Measurements from ENCODE around the gene ZNF354C. TPM values are rescaled to one million over a fixed set of nuclear protein-coding genes. Genes with fewer than 3 reads are reported as not detected.
A peak's percentile ranks its signal among the peaks of the same experiment; 100 is the strongest.

Gene ZNF354C
- total RNA-seq, 1 donor from 2014 or later: 8.1 TPM

DNA sequence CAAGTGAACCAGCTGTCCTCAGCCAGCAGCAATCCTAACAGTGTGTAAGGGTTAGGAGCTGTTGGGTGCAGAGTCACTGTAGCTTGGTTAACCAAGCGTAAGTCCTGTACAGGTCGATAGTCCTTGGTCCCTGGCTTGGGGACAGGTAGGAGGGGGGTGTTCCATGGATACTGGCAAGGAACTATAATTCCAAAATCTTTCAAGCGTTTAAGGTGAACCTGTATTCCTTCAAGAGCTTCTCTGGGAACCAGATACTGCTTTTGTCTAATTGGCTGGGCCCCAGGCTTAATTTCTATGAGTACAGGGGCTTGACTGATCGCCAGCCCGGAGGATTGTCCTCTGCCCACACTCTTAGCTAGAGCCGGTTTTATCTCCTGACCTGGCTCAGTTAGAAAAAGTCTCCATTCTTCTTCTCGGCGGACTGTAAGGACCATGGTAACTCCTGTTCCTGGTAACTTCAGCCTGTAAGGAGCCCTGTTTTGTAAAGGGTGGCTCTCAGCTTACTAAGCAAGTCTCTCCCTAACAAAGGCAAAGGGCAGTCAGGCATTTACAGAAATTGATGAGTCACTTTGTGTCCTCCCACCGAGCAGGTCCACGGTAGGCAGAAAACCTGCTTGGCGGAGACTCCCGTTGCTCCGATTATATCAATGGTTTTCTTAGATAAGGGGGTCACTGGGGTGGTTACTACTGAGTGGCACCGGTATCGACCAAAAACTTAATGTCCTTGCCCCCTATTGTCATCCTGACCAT, 6.0 kb upstream of the ZNF354C start:
- Mint-ChIP-seq H3K9me3 (ENCODE audit: low read depth) (peaks cover 42% of the 10 kb centered on the region), H3K27ac (no peak overlapping the region), H3K4me1 (ENCODE audit: low read depth) (no peaks in the 10 kb centered on the region), H3K36me3 (ENCODE audit: insufficient read depth) (no peaks in the 10 kb centered on the region), H3K27me3 (peaks cover 5% of the 10 kb centered on the region), H3K4me3 (ENCODE audit: low read depth) (no peak overlapping the region)
- TF ChIP-seq, protein P1, sequence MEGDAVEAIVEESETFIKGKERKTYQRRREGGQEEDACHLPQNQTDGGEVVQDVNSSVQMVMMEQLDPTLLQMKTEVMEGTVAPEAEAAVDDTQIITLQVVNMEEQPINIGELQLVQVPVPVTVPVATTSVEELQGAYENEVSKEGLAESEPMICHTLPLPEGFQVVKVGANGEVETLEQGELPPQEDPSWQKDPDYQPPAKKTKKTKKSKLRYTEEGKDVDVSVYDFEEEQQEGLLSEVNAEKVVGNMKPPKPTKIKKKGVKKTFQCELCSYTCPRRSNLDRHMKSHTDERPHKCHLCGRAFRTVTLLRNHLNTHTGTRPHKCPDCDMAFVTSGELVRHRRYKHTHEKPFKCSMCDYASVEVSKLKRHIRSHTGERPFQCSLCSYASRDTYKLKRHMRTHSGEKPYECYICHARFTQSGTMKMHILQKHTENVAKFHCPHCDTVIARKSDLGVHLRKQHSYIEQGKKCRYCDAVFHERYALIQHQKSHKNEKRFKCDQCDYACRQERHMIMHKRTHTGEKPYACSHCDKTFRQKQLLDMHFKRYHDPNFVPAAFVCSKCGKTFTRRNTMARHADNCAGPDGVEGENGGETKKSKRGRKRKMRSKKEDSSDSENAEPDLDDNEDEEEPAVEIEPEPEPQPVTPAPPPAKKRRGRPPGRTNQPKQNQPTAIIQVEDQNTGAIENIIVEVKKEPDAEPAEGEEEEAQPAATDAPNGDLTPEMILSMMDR (IDR thresholded peaks at IDR 0.05; ENCODE audit: unreplicated experiment): no peak
- DNase-seq (ENCODE audit: low spot score, unreplicated experiment): no peak

DNA sequence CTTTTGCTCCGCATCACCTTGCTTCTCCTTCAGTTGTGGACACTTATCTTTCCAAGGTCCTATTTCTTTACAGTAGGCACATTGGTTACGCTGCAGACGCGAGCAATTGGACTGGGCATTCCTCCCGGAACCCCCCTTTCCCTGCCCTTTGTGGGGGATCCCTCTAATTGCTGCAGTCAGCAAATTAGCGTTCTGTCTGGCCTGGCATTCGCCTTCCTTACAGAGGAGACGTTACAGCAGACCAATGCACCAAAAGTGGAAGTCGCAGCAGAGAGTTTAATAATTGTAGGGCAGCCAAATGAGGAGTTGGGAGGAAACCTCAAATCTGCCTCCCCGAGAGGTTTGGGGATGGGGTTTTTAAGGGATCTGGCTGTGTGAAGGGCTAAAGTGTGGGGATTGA, 5.3 kb upstream of the ZNF354C start:
- no peaks in the 10 kb centered on the region for H3K4me1 Mint-ChIP-seq (ENCODE audit: low read depth)
- peaks cover 3% of the 10 kb centered on the region for H3K36me3 Mint-ChIP-seq (ENCODE audit: insufficient read depth)
- no peak for DNase-seq (ENCODE audit: low spot score, unreplicated experiment)
- peaks cover 5% of the 10 kb centered on the region for H3K27me3 Mint-ChIP-seq
- H3K9me3 Mint-ChIP-seq (ENCODE audit: low read depth): peaks cover 42% of the 10 kb centered on the region
- no peak overlapping the region for H3K4me3 Mint-ChIP-seq (ENCODE audit: low read depth)
- TF ChIP-seq, protein P1 (IDR thresholded peaks at IDR 0.05; ENCODE audit: unreplicated experiment): no peak
- H3K27ac Mint-ChIP-seq: no peak overlapping the region

DNA sequence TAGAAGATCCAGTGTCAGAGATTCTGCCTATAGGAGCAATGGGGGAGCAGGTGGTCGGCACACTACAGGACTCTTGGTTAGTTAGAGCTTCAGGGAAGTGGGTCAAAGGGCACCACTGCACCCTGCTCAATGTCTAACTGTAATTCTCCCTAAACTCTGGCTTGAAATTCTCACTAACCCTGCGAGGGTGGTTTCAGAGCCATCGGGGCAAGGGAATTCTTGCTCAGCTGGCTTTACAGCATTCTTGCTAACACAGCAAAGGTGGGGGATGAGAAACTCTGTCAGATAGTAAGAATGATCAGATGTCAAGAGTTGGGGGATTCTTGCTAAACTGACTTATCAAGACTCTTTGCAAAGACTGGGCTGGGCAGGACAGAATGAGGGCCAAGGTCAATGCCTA, 4.7 kb upstream of the ZNF354C start:
- H3K27ac Mint-ChIP-seq: no peak overlapping the region
- H3K27me3 Mint-ChIP-seq: peaks cover 5% of the 10 kb centered on the region
- peaks cover 37% of the 10 kb centered on the region for H3K9me3 Mint-ChIP-seq (ENCODE audit: low read depth)
- no peak overlapping the region for H3K4me3 Mint-ChIP-seq (ENCODE audit: low read depth)
- TF ChIP-seq, protein P1 (IDR thresholded peaks at IDR 0.05; ENCODE audit: unreplicated experiment): no peak
- H3K4me1 Mint-ChIP-seq (ENCODE audit: low read depth): no peaks in the 10 kb centered on the region
- H3K36me3 Mint-ChIP-seq (ENCODE audit: insufficient read depth): peaks cover 3% of the 10 kb centered on the region
- no peak for DNase-seq (ENCODE audit: low spot score, unreplicated experiment)

DNA sequence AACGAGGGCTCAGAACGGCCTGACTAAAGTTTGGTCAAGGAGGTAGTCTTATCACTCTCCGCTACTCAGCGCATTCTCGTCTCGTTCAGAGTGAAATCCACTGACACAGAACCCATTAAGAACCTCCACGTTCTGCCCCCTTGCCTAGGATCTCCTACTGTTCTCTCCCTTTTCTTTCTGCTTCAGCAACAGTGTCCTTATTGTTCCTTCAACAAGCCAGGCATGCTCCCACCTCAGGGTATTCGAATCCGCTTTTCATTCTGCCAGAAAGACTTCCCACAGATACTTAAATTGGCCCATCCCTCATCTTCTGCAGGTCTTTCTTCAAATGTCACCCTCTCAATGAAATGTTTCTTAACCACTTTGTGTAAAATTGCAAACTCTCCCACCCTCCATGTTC, 4.3 kb upstream of the ZNF354C start:
- H3K36me3 Mint-ChIP-seq (ENCODE audit: insufficient read depth): peaks cover 3% of the 10 kb centered on the region
- H3K4me1 Mint-ChIP-seq (ENCODE audit: low read depth): no peaks in the 10 kb centered on the region
- H3K27me3 Mint-ChIP-seq: peaks cover 5% of the 10 kb centered on the region
- peaks cover 35% of the 10 kb centered on the region for H3K9me3 Mint-ChIP-seq (ENCODE audit: low read depth)
- no peak overlapping the region for H3K4me3 Mint-ChIP-seq (ENCODE audit: low read depth)
- no peak for DNase-seq (ENCODE audit: low spot score, unreplicated experiment)
- TF ChIP-seq, protein P1 (IDR thresholded peaks at IDR 0.05; ENCODE audit: unreplicated experiment): no peak
- H3K27ac Mint-ChIP-seq: no peak overlapping the region

GRCh38 chr5:179061025-179061424, 852 bp downstream of the ZNF354C start:
- peaks cover 3% of the 10 kb centered on the region for H3K27me3 Mint-ChIP-seq
- peak overlapping the region; percentile 67 for H3K27ac Mint-ChIP-seq
- H3K4me1 Mint-ChIP-seq (ENCODE audit: low read depth): no peaks in the 10 kb centered on the region
- DNase-seq (ENCODE audit: low spot score, unreplicated experiment): no peak
- peak overlapping the region; percentile 77 for H3K4me3 Mint-ChIP-seq (ENCODE audit: low read depth)
- H3K36me3 Mint-ChIP-seq (ENCODE audit: insufficient read depth): peaks cover 43% of the 10 kb centered on the region
- peaks cover 50% of the 10 kb centered on the region for H3K9me3 Mint-ChIP-seq (ENCODE audit: low read depth)
- TF ChIP-seq, protein P1 (IDR thresholded peaks at IDR 0.05; ENCODE audit: unreplicated experiment): no peak
